Activated CD8-positive, alpha-beta memory T cell treated with anti-CD3 and anti-CD28 coated beads, Interleukin-2, amount 10 ng/mL, durations not matched to agents 7 days and 5 days (primary cell): ENCODE measurements around the gene SARDH. TPM values are rescaled to one million over a fixed set of nuclear protein-coding genes. Genes with fewer than 3 reads are reported as not detected.

Experiments
- ATAC-seq: fragments of 150-1000 bp; cut with Tn5 transposase; one replicate; pipeline ENCODE4 v1.10.0; 2021; ENCODE audit warnings: moderate library complexity
- CTCF ChIA-PET: fragments of 350-600 bp; sonication (Branson Sonifier 250); formaldehyde crosslinking; loops from one replicate; lab custom pipeline; 2021; ENCODE audit warnings: antibody characterized with exemption; lab: Charles Lee
- DNase-seq: peaks from one replicate; pipeline ENCODE4 v3.0.0-alpha.2; 2020
- H3K27ac Mint-ChIP-seq: one replicate; pipeline ENCODE4 v1.8.0; 2021; ENCODE audit warnings: mild to moderate bottlenecking, mixed read lengths
- H3K27me3 Mint-ChIP-seq: one replicate; pipeline ENCODE4 v1.8.0; 2021; ENCODE audit warnings: mixed read lengths
- H3K36me3 Mint-ChIP-seq: one replicate; pipeline ENCODE4 v1.8.0; 2021; ENCODE audit warnings: mild to moderate bottlenecking, mixed read lengths
- H3K4me1 Mint-ChIP-seq: one replicate; pipeline ENCODE4 v1.8.0; 2021; ENCODE audit warnings: mixed read lengths
- H3K4me3 Mint-ChIP-seq: one replicate; pipeline ENCODE4 v1.8.0; 2021; ENCODE audit warnings: mild to moderate bottlenecking, moderate library complexity, mixed read lengths
- H3K9me3 Mint-ChIP-seq: one replicate; pipeline ENCODE4 v1.8.0; 2022; ENCODE audit warnings: low read depth, mixed read lengths
- total RNA-seq, 2 experiments: library from RNA; stranded (reverse); gene quantifications; one replicate each; pipeline ENCODE4 v1.2.3, GENCODE V29; 2021

SARDH gene
- total RNA-seq, 2 experiments from 2014 or later = 0.38 to 0.56 TPM

DNA sequence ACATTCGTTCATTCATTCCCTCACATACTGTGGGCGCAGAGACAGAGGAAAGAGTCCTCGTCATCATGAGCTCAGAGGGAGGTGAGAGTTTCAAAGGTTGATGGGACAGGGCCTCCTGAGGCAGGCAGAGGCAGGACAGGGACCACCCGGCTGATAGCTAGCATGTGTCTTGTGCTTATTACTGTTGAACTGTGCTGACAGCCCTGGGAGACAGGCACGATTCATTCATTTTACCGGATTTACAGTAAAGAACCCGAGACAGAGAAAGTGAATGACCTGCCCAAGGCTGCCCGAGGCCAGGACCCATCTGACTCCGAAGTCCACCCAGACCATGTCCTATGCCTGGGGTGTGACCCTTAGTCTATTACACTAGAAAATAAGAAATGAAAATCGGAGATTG is 124.1 kb downstream of the SARDH start:
- CTCF ChIA-PET = interaction anchor here (1.1 kb wide), 1 partner anchor 129 kb away, joined by 3 read pairs; no protein-coding TSS in a partner anchor
- Mint-ChIP-seq H3K36me3 (no peaks in the 10 kb centered on the region), H3K4me3 (no peak overlapping the region), H3K9me3 (no peaks in the 10 kb centered on the region), H3K27me3 (peaks cover 42% of the 10 kb centered on the region), H3K4me1 (peaks cover 3% of the 10 kb centered on the region), H3K27ac (no peak overlapping the region)
- ATAC-seq = no peak
- DNase-seq = no peak

Other genes with a start within 250 kb of the SARDH start
- not detected for gene MYMK, start 213.4 kb downstream of the SARDH start, total RNA-seq
- not detected for gene ADAMTSL2, start 203.6 kb downstream of the SARDH start, total RNA-seq
- gene FAM163B, start 129.0 kb downstream of the SARDH start, total RNA-seq = not detected
- gene DBH, start 102.0 kb downstream of the SARDH start, total RNA-seq = not detected